ENCODE results near the gene OTOGL.
"Not testable (repeated sequence)": the region's sequence is repeated elsewhere in the genome, so short reads cannot be mapped to it uniquely, and the experiment has no call there.

Gene OTOGL

DNA sequence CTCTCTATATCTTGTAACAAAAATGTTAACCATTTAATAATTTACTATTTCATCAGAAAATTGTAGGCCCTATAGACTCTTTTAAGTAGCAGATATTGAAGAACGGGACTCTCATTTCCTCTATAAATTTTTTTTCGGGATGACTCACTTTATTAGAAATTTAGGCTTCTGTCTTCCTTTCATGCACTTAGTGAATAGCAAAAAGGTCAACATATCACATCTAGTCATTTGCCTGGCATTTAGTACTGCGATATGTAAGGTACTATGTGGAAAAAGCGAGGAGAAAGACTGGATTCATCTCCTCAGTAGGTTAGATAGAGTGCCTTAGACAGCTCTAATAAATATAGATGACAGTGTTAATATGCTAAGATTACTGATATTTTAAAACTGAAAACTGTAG, 178.4 kb downstream of the OTOGL start:
- DNase-seq (ENCODE audit: low spot score): no peak

DNA sequence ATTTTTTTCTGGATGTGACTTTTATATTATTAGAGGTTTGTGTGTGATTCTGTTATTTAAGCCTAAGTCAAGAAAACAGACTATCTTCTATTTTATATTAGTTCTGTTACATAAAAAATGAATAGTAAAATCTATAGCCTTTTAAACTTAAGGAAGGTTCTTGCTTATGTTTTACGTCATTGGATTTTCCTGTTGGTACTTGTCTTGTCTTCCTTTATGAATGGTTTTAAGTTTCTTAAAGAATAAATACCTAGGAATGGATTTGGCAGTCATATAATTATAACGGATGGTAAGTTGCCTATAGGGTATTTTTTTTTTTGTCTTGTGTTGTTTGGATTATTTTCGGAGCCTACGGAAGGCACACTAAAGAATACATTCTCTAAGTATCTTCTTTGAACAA, 182.9 kb downstream of the OTOGL start:
- DNase-seq (ENCODE audit: low spot score): no peak

DNA sequence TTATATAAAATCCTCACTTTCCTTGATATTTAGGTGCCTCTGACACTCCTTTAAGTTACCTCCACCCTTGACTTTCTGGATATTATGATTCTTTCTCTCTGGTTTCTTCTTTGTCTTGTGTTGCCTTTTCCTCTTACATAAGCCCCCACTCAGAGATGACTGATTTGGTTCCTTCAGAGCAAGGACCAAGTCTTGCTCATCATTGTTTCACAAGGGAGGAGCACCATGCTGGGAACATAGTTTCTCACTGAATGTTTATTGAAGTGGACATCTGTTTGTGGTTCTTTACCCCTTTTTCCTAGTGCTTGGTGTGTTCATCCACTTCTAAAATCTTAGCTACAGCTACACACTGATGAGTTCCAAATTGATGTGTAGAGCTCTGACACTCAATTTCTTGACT, 183.4 kb downstream of the OTOGL start:
- DNase-seq (ENCODE audit: low spot score): no peak

DNA sequence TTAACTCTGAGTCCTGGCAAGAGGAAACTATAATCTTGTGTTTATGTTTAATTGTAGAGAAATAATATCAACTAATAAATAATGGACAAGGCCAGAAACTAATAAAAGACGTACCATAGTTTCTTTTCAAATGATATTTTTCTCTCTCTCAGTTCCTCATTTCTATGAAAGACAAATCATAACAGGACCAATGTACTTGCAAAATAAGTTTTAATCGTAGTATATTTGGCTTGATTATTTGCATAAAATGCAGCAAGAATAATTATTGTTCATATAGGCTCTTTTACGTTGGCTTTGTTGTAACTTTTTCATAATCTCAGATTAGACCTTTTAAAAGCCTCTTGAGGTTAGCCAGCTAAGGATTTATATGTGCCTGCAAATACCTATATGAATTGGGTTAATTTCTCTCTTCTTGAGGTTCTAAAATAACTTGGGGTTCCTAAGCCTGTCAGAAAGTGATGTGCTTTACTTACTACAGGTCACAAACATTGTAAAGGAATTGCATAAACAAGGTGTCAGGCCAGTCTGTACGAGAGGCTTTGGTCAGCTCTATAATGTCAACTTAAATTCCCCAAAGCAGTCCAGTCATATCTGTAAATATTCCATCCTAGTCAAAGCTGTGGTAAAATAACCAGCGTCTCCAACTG, 191.9 kb downstream of the OTOGL start:
- no peak for DNase-seq (ENCODE audit: low spot score)

DNA sequence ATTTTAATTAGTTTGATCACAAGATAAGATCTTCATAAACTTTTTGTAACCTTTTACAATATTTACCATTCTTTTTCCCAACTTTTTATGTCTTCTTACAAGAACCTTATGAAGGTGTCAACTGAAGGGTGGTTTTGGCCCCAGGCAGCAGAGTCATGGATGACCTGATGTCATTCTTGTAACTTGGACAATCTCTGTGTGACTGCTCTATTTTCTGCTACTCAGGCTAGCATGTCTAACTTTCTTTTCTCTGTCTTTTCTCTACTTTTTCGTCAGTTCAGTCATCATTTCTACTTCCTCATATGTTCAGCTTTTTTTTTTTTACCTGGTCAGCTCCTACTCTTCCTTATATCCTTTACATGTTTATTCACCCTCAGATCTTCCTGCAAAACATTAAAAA, 194.0 kb downstream of the OTOGL start:
- no peak for DNase-seq (ENCODE audit: low spot score)

DNA sequence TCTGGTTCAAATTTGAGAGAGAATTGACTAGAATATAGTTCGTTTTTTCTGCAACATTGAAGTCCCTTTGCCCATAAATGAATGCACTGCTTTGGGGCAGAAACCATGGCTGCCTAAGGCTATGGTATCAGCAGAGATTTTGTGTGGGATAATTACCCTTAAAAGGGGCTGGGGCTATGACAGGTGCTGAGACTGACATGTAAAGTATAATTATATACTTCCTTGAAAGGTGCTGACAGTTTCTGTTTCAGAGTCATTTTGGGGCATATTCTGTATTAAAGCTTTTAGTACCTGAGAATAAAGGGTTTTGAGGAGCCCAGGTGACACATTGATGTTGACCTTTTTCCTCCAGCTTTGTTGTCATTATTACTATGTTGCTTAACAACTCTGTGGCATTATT, 194.4 kb downstream of the OTOGL start:
- no peak for DNase-seq (ENCODE audit: low spot score)

DNA sequence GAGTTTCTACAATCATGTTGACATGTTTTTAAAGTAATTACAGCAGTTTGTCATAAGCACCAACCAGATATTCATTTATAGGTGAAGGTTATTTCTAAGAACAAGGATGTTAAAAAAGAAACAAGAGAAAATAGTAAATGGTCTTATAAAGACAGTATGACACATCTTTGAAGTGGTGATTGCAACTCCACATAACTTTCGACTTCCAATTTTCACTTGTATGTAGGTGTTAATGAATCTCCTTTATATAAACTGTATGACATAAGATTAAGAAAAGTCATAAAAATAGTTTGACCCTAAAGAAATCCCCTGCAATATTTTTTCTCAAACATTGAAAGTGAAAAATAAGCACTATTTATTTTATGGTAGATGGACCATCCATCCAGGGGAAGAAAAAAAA, 199.9 kb downstream of the OTOGL start:
- DNase-seq (ENCODE audit: low spot score): no peak

DNA sequence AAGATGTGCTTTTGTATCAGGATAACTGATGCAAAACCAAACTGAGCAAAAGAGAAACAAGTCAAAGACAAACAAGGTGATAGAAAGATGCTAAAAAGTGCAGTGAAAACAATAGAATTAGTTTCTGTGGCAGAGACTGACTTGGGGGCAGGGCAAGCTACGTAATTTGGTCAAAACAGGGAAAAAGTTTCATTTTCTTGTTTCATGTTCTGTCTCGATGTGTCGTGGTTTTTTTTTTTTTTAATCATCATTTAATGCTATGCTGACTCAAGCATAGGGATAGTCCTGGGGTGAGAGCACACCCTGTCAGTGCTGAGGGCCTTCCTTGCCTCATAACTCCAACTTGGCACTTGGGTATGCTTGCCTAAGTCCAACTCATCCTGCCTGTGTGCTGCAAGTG, 200.6 kb downstream of the OTOGL start:
- no peak for DNase-seq (ENCODE audit: low spot score)

DNA sequence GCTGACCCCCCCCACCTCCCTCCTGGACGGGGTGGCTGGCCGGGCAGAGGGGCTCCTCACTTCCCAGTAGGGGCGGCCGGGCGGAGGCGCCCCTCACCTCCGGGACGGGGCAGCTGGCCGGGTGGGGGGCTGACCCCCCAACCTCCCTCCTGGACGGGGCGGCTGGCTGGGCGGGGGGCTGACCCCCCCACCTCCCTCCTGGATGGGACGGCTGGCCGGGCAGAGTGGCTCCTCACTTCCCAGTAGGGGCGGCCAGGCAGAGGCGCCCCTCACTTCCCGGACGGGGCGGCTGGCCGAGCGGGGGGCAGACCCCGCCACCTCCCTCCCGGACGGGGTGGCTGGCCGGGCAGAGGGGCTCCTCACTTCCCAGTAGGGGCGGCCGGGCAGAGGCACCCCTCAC, 208.1 kb downstream of the OTOGL start:
- DNase-seq (ENCODE audit: low spot score): not testable (repeated sequence)

DNA sequence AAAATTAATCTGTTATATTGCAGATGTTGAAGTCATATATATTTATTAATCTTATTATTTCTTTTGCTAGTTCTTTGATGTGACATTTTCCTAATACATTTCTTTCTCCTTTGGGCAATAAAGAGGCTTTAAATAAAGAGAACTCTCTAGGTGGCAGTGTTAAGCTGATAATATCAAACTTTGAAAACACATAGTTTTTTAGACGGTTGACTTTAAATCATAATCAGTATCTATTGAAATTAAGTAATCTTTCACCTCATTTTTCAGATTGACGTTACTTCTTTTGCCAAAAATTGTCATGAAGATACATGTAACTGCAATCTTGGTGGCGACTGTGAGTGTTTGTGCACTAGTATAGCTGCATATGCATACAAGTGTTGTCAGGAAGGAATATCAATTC, 213.9 kb downstream of the OTOGL start:
- DNase-seq (ENCODE audit: low spot score): no peak

DNA sequence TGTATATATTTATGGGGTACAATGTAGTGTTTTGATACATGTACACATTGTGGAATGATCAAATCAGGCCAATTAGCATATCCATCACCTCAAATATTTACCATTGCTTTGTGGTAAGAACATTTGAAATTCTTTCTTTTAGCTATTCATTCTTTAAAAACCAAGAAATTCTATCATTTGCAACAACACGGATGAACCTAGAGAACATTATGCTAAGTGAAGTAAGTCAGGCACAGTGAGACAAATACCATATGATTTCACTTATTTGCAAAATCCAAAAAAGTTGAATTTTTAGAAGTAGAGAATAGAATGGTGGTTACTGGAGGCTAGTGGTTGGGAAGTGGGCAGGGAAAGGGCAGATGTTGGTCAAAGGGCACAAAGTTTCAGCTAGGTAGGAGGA, 215.4 kb downstream of the OTOGL start:
- no peak for DNase-seq (ENCODE audit: low spot score)

DNA sequence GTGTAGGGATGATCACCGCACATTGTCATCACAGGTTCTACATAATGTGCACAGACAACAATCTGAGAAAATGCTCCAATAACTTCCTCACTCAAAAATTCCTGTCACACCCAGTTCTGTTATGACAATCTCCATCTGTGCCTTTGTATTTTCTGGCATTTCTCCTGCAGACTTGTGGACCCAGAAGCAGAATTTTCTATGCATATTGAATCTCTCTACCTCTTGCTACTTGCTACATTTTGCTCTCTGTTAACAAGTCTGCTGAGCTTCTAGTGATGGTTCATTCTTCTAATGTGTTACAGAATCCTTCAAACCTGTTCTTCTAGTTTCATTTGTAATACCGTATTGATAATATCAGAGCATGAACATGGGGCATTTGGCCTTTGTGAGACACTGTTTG, 216.9 kb downstream of the OTOGL start:
- DNase-seq (ENCODE audit: low spot score): no peak

DNA sequence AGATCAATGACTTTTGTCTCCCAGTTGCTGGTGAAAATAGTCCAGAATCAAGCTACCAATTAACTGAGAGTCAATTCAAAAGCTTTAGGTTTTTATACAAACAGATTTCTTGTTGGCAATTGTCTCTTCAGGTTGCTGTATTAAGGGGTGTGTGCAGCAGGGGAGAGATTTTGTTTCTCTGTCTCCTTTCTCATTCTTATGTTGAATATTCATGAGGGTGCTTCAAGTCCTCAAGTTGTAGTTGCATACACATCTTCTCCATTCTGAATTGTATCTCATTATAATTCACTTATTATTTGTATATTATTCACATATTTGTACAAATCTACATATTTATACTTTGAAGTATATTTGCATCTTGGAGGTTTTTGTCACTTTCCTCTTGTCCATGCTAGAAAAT, 218.0 kb downstream of the OTOGL start:
- no peak for DNase-seq (ENCODE audit: low spot score)

DNA sequence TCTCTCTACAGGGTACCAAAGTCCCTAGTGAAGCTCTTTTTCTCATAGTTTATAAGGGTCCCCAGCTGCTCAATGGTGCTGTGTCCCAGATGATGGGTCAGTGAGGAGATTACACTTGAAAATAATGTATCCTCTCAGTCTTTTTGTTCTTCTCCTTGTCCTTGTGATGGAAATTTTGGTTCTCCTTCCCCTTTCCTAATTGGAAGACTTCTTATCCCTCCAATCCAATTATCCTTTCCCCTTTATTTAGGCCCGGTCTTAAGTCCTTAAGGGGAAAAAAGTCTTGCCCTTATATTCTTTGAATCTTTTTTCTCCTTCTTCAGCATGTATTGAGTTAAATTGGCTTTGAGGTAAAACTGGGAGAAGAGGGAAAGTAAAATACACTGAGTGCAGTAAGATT, 218.6 kb downstream of the OTOGL start:
- DNase-seq (ENCODE audit: low spot score): no peak

DNA sequence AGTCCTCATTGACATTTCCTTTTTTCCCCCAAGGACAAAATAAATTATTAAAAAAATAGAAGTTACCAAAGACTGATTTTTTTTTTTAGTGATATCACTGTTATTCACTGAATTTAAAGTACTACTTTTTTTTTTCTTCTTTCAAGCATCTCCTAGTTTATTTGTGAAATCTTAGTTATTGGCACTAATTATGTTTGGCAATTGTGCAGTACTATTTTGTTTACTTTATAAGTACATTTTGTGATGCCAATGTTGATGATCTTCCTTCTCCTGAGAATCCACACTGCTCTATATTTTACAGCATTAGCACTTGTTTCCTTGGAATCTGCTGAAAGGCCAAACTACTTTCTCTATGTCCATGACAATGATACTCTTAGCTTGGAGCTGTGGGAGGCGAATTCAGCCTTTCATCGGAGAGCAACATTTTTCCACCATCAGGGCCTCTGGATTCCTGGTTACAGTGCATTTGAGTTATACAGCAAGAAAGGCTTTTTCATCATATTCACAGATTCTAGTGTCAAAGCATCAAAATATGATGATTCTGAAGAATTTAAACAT, 220.9 kb downstream of the OTOGL start:
- no peak for DNase-seq (ENCODE audit: low spot score)

DNA sequence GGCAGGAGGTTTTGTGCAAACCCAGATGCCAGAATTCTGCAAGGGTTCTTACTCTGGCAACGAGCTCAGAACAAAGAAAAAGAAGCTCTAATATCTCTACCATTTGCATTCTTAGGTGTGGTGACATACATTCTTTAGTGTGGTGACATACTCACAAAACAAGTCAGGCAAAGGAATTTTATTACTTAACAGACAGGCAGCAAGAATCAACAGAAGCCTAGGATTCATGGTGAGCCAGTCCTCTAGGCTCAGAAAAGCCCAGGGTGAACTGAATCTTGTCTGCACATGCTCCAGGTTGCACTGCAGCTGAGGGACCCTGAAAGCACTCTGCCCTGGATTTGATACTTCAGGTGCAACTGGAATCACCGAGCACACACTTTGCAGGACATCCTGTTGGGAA, 222.3 kb downstream of the OTOGL start:
- no peak for DNase-seq (ENCODE audit: low spot score)

DNA sequence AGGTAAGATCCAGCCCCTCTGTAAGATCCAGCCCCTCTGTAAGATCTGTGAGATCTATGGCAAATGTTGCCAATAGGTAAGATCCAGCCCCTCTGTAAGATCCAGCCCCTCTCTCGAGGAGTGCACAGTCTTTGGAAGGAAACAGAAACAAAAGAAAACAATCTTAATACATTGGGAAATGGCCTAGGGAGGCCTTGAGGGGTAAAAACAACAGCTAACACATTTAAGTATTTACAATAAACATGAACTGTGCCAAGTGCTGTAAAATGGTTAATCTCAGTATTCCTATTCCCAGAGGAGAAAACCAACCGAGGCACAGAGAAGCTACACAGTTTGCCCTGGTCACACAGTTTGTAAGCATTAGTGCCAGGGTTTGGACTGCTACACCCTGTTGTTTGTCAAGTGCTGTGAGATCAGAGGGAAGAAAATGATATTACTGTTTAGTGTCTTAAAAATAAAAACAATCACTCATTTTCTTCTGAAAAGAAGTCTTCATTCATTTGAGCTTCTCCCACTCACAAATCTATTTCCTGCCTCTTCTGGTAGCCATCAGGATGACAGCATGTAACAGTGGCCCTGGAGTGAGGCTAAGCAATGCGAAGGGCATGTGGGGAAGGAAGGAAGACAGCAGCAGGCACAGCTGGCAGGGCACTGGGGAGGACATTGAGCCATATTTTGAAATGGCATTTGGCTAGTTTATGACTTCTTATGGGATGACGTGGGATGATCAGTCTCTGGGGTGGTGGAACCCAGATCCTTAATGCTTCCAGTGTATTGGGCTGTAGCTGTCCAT, 226.0 kb downstream of the OTOGL start:
- no peak for DNase-seq (ENCODE audit: low spot score)

DNA sequence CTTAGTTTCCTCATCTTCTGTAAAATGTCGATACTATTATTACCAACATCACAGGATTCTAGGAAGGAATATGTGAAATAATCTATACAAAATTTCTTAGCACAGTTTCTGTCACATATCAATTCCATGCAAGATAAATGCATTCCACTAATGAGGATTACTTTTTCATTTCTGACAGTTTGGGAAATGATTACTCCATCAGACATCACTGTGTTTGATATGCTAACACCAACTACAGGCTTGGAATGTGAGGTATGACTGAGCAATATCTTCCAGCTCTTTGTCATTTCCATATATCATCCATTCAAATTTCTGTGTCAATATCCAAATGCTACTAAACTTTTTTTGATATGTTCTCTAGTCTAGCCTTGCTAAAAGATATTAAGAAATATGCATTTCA, 233.5 kb downstream of the OTOGL start:
- no peak for DNase-seq (ENCODE audit: low spot score)

DNA sequence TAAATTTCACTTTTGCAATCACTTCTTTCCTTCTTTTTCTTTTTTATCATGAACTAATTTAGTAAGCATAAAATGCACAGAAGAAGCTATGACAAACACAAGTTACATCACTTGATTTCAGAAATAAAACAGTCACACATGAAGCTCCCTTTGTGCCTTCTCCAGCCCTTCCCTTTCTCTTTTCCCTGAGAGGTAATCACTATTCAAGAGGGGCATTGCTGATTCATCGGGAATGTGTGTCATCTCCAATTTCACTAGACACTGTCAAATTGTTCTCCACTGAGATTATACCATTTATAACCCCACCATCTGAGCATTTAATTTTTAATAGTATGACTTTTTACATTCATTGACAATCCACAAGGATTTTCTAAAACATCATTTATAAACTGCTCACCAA, 253.1 kb downstream of the OTOGL start:
- no peak for DNase-seq (ENCODE audit: low spot score)

DNA sequence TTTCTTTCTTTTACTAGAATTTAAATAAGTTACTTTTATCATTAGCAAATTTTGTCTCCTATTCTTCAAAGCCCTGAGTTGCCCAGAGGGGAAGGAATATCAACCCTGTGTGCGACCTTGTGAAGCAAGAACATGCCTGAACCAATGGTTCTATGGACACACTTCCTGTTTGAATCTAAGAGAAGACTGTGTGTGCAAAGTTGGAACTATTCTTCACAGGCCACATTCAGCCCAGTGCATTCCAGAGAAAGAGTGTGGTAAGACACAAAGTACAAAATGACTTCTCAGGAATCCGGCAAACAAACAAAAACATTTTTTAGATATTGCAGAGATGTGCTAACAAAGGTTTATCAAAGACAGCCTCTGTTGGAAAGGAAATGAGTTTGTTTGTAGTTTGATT, 253.9 kb downstream of the OTOGL start:
- no peak for DNase-seq (ENCODE audit: low spot score)

DNA sequence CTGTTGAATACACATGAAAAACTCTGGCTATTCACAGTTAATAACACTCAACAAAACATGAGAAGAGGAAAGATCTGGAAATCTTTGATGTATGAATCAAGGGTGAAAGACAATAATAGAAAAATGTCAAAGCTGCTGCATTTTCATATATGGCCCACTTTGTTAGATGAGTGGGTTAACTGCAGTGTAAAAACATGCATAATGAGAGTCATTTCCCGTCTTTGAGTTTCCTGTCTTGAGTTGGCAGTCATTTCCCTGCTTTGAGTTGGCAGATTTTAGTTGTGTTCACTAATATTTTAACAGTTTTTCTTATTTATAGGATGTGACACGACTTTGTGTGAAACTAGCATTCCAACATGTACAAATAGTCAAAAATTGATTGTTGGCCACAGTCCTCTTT, 256.8 kb downstream of the OTOGL start:
- no peak for DNase-seq (ENCODE audit: low spot score)

DNA sequence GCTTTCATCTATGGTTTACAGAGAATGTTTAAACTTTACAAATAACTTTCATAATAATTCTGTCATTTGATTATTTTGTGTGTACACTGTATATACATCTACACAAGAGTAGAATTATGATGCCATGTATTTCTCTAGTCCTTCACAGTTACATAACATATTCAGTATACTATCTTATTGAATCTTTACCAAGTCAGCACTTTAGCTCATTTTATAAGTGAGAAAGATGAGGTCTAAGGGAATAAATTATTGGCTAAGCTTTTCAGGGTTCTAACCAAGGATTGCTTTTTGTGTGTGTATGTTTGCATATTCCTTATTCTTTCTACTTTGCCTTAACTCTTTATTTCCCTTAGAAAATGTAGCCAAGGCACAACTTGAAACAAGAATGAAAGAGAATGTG, 260.4 kb downstream of the OTOGL start:
- DNase-seq (ENCODE audit: low spot score): no peak

DNA sequence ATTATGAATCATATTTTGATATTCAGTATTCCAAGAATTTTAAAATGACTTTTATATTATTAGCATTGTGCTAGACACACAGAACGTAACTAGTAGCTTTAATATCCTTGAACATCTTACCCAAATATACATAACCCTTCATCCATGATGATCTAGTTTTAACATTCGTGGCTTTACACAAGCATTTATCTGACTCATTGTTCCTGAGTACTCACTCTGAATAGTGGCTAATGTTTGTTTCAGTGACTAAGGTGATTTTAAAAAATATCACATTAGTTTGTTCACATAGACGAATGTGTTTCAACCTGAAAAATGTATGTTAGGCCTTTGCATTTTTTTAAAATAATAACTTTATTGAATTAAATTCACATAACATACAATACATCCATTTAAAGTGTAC, 264.7 kb downstream of the OTOGL start:
- DNase-seq (ENCODE audit: low spot score): no peak

DNA sequence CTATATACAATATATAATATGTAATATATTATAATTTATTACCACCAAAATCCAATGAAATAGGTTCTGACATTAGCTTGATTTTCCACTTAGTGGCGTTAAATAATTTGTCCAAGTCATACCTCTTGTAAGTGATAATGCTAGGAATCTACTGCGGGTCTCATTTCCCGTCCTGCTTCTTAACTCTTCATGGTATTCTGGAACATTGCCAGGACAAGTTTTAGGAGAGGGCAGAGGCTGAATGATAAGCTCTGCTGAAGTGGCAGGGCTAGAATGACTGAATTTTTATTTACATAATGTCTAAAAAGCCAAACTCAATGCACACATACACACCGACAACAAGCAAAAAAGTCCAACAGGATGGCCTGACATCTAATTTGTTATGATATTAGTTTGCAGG, 274.3 kb downstream of the OTOGL start:
- no peak for DNase-seq (ENCODE audit: low spot score)
